Fibroblast of skin of right biceps (primary cell): ENCODE data around the gene TNFSF13.

Experiments used
- DNase-seq: peaks from one replicate; pipeline ENCODE4 v3.0.0-alpha.2; 2013

TNFSF13 gene, protein sequence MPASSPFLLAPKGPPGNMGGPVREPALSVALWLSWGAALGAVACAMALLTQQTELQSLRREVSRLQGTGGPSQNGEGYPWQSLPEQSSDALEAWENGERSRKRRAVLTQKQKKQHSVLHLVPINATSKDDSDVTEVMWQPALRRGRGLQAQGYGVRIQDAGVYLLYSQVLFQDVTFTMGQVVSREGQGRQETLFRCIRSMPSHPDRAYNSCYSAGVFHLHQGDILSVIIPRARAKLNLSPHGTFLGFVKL

DNA sequence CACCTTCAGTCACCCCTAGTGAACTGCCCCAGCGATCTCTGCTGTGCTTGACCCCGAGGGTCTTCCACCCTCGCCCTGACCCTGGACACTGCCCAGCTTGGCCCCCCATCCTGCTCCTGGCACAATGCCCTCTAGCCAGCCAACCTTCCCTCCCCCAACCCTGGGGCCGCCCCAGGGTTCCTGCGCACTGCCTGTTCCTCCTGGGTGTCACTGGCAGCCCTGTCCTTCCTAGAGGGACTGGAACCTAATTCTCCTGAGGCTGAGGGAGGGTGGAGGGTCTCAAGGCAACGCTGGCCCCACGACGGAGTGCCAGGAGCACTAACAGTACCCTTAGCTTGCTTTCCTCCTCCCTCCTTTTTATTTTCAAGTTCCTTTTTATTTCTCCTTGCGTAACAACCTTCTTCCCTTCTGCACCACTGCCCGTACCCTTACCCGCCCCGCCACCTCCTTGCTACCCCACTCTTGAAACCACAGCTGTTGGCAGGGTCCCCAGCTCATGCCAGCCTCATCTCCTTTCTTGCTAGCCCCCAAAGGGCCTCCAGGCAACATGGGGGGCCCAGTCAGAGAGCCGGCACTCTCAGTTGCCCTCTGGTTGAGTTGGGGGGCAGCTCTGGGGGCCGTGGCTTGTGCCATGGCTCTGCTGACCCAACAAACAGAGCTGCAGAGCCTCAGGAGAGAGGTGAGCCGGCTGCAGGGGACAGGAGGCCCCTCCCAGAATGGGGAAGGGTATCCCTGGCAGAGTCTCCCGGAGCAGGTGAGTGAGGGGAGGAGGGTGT is at the start of gene TNFSF13:
Gene TNFSF13 (plus strand): TSS at position 207 of the 776 bp plus-strand sequence. CDS start 290 bp downstream, at position 497.
- DNase-seq, result no peak

DNA sequence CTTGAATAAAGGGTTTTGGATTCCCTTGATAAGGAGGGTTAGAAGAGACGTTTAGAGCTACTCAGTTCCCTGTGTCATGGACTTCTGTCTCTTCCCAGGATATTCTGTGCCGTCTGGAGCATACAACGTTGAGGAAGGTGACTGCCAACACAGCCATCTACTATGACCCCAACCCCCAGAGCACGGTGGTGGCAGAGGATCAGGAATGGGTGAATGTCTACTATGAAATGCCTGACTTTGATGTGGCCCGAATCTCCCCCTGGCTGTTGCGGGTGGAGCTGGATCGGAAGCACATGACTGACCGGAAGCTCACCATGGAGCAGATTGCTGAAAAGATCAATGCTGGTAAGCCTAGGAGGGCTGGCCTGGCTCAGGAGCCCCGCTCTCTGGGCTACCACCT is 49.7 kb upstream of the TNFSF13 start:
- DNase-seq, result no peak

DNA sequence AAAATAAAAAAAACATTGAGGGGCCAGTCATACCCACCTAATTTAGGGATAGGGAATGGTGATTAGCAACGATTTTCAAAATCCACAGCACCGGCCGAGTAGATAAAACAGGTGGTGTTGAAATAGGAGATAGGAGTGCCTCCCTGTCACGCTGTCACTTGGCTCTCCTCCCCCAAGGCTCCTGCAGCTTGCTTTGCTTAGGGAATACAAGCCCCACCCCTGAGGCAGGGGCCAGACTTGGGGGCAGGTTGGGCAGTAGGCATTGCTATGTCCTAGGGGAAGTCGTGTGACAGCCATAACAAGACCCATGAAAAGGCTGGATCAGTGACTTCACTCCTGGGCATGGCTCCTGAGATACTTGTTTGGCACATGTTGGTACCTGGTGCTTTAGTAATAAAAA is 48.6 kb upstream of the TNFSF13 start:
- no peak for DNase-seq

DNA sequence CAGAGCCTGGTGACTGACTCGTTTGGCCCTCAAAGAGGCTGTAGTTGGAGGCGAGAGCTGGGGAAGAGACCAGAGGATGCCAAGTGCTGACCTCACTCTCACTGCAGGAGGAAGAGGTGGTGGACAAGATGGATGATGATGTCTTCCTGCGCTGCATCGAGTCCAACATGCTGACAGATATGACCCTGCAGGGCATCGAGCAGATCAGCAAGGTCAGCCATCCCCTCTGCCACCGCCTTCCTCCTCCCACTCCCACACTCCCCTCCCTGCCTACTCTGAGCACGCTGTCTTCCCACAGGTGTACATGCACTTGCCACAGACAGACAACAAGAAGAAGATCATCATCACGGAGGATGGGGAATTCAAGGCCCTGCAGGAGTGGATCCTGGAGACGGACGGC is 47.4 kb upstream of the TNFSF13 start:
- DNase-seq, result no peak

DNA sequence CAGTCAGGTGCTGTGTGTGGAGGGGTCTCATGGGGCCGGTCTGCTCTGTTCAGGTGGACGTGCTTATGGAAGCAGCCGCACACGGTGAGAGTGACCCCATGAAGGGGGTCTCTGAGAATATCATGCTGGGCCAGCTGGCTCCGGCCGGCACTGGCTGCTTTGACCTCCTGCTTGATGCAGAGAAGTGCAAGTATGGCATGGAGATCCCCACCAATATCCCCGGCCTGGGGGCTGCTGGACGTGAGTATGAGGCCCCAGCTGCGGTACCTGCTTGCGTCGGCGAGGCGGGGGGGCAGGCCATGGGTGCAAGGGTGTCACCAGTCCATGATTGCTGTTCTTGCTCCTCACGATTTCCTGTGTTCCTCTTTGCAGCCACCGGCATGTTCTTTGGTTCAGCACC is 46.4 kb upstream of the TNFSF13 start:
- DNase-seq, result no peak

DNA sequence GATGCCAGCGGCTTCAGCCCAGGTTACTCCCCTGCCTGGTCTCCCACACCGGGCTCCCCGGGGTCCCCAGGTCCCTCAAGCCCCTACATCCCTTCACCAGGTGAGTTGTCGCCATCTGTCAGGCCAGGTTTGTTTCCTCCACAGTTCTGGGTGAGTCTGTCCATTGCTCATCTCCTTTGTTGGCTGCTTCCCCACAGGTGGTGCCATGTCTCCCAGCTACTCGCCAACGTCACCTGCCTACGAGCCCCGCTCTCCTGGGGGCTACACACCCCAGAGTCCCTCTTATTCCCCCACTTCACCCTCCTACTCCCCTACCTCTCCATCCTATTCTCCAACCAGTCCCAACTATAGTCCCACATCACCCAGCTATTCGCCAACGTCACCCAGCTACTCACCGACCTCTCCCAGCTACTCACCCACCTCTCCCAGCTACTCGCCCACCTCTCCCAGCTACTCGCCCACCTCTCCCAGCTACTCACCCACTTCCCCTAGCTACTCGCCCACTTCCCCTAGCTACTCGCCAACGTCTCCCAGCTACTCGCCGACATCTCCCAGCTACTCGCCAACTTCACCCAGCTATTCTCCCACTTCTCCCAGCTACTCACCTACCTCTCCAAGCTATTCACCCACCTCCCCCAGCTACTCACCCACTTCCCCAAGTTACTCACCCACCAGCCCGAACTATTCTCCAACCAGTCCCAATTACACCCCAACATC is 45.6 kb upstream of the TNFSF13 start:
- DNase-seq, result no peak

DNA sequence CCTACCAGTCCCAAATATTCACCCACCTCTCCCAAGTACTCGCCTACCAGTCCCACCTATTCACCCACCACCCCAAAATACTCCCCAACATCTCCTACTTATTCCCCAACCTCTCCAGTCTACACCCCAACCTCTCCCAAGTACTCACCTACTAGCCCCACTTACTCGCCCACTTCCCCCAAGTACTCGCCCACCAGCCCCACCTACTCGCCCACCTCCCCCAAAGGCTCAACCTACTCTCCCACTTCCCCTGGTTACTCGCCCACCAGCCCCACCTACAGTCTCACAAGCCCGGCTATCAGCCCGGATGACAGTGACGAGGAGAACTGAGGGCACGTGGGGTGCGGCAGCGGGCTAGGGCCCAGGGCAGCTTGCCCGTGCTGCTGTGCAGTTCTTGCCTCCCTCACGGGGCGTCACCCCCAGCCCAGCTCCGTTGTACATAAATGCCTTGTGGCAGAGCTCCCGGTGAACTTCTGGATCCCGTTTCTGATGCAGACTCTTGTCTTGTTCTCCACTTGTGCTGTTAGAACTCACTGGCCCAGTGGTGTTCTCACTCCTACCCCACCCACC is 44.6 kb upstream of the TNFSF13 start:
- DNase-seq, result no peak

DNA sequence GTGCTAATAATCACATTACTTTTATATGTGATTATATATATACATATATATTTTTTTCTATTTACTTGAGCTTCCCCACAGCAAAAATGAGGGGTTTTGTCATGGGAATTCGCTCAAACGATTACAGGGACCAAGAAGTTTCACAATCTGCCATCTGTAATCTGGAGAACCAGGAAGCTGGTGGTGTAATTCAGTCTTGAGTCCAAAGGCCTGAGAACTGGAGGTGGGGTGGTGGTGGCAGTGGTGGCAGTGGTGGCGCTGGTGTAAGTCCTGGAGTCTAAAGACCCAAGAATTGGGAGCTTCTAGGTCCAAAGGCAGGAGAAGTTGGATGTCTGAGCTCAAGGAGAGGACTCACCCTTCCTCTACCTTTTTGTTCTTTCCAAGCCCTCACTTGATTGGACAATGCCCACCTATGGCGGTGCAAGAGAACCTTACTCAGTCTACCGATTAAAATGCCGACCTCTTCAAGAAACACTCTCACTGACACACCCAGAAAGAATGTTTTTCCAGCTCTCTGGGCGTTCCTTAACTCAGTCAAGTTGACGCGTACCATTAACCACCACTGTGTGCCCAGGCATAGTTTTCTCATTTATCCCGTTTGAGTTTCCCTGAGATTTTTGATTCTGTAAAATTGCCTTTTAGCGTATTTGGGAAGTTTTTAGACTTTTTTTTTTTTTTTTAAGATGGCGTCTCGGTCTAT is 42.5 kb upstream of the TNFSF13 start:
- DNase-seq, result no peak

DNA sequence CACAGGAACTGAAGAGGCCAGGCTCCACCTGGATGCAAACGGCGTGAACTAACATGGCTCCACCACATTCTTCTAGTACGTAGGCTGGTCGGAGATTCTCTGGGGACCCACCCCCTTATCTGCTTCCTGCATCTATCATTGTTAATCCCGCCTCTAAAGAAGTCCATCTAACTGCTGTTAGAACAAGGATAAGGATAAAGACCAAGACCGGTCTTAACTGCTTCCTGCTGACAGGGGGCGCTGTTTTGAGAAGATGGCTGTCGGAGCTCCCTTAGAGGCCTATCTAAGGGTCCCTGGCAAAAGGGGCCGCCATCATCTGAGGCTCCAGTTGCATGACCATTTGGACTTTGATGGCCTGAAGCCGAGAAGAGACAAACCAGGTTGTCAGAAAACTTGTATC is 35.5 kb upstream of the TNFSF13 start:
- DNase-seq, result peak; percentile 17

DNA sequence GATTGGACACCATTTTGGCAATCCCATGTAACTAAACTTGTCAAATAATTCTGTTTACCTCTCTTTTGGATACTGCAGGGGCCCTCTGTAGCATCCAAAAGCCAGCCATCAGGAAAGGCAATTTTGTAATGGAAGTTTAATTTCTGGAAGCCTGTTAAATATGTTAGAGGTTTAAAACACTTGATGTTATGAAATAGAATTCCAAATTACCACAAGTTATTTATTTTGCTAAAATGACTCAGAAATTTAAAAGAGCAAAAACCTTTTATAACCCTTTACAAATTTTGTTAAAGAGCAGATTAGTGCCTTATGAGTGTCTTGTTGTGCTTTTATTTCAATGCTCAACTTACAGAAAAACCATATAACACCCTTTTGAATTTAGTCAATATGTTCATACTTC is 29.7 kb upstream of the TNFSF13 start:
- no peak for DNase-seq

DNA sequence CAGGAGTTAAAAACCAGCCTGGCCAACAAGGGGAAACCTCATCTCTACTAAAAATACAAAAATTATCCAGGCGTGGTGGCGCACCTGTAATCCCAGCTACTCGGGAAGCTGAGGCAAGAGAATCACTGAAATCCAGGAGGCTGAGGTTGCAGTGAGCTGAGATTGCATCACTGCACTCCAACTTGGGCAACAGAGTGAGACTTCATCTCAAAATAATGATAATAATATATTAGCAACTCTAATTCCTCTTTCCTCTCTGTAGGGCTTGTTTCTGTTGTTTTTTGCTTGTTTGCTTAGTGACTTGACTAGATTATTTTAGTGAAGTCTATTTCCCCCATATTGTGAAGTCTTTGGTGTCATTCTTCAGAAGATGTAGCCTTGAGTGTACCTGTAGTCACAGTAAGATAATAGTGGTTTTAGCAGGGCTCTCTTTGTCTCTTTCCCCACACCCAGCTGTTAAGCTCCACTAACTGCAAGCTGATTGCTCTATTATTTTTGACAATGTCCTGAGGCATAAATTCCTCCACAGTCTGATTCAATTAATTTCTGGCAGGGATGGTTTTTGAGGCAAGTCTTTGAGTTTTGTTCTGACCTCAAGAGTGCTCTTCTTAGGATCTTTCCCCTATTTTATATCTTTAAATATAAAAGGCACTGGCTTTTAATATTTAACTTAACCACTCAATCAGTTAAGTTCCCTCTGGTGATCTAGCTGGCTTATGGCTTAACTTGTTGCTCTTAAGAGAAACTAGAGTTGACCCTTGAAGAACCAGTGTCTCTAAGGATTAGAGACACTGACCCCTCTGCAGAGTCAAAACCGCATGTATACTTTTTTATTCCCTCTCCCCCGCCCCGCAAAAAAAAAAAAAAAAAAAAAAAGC is 28.3 kb upstream of the TNFSF13 start:
- DNase-seq, result no peak

DNA sequence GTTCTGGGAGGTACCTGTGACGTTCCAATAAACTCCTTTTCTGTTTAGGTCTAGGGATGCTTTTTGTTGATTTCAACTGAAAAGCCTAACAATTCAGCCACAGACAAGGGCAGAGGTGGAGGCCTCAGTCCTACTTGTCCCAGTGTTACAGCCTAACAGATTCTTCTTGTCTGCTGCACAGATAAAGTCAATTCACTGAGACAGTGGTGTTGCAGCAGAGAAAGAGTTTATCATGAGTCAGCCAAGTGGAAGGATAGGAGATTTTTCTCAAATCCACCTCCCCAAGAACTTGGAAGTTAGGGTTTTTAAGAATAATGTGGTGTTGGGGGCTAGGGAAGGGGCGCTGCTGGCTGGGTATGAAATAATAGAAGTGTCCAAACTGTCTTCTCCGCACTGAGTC is 20.5 kb upstream of the TNFSF13 start:
- no peak for DNase-seq

DNA sequence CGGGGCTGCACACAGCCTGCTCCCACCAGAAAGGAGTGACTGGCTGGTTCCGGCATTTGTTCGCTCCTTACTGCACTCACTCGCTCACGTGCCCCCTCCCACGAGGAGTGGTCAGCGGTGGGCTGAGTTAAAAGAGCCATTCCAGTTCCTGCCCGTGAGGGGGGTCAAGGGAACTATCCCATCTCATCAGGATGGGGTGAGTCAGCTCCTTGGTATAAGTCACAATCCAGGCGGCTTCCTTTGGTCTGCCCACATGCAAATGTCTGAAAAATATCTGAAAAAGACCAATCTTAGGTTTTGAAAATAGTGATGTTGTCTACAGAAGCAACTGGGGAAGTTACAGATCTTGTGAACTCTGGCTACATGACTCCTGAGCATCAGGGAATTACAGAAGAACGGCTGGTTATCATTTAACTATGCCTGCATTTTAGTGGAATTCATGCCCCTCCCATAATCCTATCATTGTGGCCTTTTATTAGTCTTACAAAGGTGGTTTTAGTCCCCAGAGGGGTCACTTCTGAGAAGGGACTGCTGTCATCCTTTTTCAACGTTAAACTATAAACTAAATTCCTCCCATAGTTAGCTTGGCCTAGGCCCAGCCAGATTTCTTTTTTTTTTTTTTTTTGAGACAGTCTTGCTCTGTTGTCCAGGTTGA is 19.5 kb upstream of the TNFSF13 start:
- peak; percentile 27 for DNase-seq

DNA sequence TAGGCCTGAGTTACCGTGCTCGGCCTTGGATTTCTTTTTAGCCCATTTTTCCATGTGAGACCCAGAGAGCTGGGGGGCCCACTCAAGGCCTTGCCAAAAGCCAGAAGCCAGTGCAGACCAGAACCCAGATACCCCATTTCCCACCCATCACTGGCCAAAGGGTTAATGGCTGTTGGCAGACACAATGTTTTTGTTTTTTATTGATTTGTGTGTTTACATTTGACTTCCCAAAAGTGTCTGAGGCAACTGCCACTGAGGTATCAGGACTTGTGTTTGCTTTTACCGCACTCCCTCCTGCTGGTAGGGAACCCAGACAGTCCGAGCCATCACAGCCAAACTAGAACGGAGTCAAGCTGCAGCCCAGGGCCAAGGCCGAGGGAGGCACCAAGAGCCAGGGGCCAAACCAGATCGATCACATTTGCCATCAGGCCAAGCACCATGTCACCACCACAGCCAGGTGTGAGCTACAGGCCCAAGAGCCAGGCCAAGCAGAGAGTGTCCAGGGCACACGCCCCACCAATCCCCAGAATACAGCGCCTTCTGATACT is 17.4 kb upstream of the TNFSF13 start:
- no peak for DNase-seq

DNA sequence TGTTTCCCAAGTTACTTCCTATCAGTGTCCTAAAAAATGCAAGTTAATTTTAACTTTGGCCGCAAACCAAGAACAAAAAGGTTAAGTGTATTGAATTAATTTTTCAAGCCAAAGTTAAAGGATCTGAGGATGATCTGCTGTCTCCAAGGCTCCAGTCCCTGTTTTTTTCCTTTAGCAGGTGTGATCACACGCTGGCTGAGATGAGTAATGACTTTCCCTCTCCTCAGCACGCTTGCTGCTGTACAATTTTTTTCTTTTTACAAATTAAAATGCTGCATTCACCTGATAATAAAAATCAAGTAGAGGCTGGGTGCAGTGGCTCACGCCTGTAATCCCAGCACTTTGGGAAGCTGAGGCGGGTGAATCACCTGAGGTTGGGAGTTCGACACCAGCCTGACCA is 13.6 kb upstream of the TNFSF13 start:
- no peak for DNase-seq

DNA sequence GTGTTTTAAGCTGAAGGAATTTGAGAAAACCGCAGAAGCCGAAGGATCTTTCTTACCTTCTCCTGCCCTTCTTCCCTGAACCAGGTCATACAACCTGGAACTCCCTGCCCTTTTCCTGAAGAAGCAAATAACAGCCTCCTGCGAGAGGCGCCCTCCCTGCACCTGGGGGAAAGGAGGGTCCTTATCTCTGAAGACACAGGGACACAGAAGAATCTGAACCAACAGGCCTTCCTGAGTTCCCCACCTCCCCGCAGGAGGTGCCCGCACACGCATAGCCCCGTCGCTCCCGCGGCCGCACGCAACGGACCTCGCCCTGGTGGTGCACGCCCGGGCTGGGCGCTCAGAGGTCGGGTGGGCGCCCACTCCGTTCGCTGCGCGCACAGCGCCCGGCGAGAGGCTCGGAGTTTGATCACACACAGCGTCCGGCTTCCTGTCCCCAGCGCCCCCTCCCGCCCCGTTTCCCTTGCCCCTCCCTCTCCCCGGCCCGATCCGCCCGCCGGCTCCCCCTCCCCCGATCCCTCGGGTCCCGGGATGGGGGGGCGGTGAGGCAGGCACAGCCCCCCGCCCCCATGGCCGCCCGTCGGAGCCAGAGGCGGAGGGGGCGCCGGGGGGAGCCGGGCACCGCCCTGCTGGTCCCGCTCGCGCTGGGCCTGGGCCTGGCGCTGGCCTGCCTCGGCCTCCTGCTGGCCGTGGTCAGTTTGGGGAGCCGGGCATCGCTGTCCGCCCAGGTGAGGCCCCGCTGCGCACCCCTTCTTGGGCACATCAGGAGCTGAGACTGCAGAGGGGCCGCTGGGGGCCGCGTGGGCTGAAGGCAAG is 9.8 kb upstream of the TNFSF13 start, which contains the start of gene TNFSF12:
Gene TNFSF12 (plus strand): TSS at position 474 of the 816 bp plus-strand sequence. CDS start 96 bp downstream, at position 570.
- DNase-seq, result peak; percentile 41

DNA sequence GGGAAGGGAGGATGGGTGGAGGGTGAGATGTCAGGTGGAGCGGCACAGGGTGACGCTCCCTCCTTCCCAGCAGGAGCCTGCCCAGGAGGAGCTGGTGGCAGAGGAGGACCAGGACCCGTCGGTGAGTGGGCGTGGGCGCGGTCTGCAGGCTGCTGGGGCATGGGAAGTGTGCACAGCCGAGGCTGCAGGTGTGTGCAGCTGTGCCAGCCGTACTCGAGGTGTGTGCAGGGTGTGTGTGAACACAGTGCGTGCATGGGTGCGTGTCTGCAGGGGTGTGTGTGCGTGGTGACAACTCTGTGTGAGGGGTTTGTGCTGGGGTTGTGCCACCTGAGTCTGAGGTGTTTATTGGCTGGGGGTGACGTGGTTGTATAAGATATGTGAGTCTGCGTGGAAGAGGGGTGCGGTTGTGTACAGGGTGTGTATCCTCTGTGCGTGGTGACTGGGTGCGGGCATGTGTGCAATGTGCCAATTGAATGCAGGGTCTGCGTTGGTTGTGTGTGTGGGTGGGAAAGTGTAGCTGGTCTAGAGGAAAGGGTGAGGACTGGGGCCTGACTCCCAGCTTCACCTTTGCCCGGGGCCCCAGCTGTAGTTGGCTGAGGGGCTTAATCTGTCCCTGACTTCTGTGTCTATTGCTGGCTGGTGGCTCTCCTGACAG is 9.0 kb upstream of the TNFSF13 start:
- DNase-seq, result no peak

DNA sequence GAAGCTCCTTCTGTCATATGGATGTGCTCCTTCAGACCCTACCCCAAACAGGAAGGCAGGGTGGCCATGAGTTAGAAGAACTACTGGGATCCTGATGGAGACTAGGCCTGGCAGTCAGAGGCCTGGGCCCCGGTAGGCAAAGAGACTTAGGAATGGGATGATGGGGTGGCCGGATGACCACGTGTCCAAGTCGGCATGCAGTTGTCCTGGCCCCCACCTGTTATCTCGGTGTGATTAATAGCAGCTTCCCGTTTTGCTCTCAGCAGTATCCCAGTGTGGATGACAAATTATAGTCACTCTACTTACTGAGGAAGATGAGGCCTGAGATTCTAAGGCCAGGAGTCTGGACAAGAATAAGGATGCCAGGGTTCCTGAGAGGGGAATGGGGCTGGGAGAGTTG is 8.2 kb upstream of the TNFSF13 start:
- no peak for DNase-seq

DNA sequence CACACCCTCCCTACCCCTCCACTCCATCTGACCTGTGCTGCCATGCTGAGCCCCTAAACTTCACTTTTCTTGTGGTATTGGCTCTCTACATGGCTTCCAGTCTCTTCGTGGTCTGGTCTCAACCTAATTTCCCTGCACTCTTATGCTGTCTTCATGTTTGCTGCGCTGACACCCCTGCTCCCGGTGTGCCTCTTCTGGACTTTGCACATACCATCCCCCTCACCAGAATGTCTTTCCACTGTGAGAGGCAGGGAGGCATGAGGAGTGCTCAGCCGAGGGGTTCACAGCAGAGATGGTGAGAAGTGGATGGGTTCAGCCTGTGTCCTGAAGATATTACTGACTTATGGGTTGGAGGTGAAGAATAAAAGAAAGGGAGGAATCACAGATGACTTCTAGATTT is 7.2 kb upstream of the TNFSF13 start:
- no peak for DNase-seq
